ENCODE data around the gene CNTN4.
A peak's percentile ranks its signal among the peaks of the same experiment; 100 is the strongest.

The CNTN4 gene

GRCh38 chr3:2934541-2934940 lies 835.9 kb downstream of the CNTN4 start:
- 0 out of 2 replicates have a peak overlapping the region, but pooled peaks have one; percentile 28 for H3K4me3 ChIP-seq
- H3K9me3 ChIP-seq (ENCODE audit: low read depth, low read length), result no peaks in the 10 kb centered on the region
- no peak overlapping the region for H3K27ac ChIP-seq
- no peaks in the 10 kb centered on the region for H3K36me3 ChIP-seq (ENCODE audit: insufficient read depth, low read length)
- DNase-seq (ENCODE audit: low read depth, low spot score), result no peak
- TF ChIP-seq POLR2AphosphoS5 (IDR thresholded peaks at IDR 0.05; ENCODE audit: borderline replicate concordance, low read depth, low read length), result no peak
- TF ChIP-seq FOXP2 (optimal IDR thresholded peaks at IDR 0.05; ENCODE audit: control extremely low read depth, extremely low read length, insufficient read depth), result no peak
- TF ChIP-seq EZH2 (IDR thresholded peaks at IDR 0.05), result no peak
- H3K9ac ChIP-seq (ENCODE audit: insufficient read length), result no peak overlapping the region

DNA sequence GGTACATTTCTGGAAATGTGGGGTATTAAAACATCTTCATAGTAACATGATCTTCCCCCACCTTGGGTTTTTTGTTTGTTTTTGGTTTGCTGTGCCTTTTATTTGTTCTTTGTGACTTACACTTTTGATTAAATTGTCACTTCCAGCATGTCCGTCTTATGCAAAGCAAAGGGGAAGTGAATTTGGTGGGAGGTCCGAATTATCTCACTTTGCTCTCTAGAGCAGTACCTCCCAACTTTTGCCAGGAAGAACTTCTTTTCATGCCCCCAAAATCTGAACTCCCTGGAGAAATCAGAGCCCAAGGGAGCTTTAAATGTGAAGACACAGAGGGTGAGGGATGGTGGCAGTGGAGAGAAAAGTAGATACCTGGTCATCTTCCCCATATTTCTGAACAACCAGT lies 838.4 kb downstream of the CNTN4 start:
- no peak overlapping the region for H3K9ac ChIP-seq (ENCODE audit: insufficient read length)
- no peak overlapping the region for H3K27ac ChIP-seq
- TF ChIP-seq EZH2 (IDR thresholded peaks at IDR 0.05) (no peak), POLR2AphosphoS5 (IDR thresholded peaks at IDR 0.05; ENCODE audit: borderline replicate concordance, low read depth, low read length) (no peak), FOXP2 (optimal IDR thresholded peaks at IDR 0.05; ENCODE audit: control extremely low read depth, extremely low read length, insufficient read depth) (no peak)

GRCh38 chr3:2937592-2937991 lies 838.9 kb downstream of the CNTN4 start:
- peak overlapping the region; percentile 70; the same call in 1 of the 2 replicates for H3K27ac ChIP-seq
- no peaks in the 10 kb centered on the region for H3K36me3 ChIP-seq (ENCODE audit: insufficient read depth, low read length)
- no peaks in the 10 kb centered on the region for H3K9me3 ChIP-seq (ENCODE audit: low read depth, low read length)
- DNase-seq (ENCODE audit: low read depth, low spot score), result no peak
- H3K9ac ChIP-seq (ENCODE audit: insufficient read length), result no peak overlapping the region
- TF ChIP-seq EZH2 (IDR thresholded peaks at IDR 0.05) (no peak), FOXP2 (optimal IDR thresholded peaks at IDR 0.05; ENCODE audit: control extremely low read depth, extremely low read length, insufficient read depth) (no peak)
- H3K4me3 ChIP-seq, result peak overlapping the region; percentile 58

More for the DNA sequence above, 838.4 kb downstream of the CNTN4 start:
- no peak overlapping the region for H3K4me3 ChIP-seq
- no peaks in the 10 kb centered on the region for H3K9me3 ChIP-seq (ENCODE audit: low read depth, low read length)
- no peaks in the 10 kb centered on the region for H3K36me3 ChIP-seq (ENCODE audit: insufficient read depth, low read length)
- no peak for DNase-seq (ENCODE audit: low read depth, low spot score)

- Histone ChIP-seq H3K9me3 (ENCODE audit: low read depth, low read length) (no peaks in the 10 kb centered on the region), H3K4me3 (no peak overlapping the region), H3K36me3 (ENCODE audit: insufficient read depth, low read length) (no peaks in the 10 kb centered on the region), H3K9ac (ENCODE audit: insufficient read length) (no peak overlapping the region), H3K27ac (no peak overlapping the region)
- TF ChIP-seq FOXP2 (optimal IDR thresholded peaks at IDR 0.05; ENCODE audit: control extremely low read depth, extremely low read length, insufficient read depth) (no peak), EZH2 (IDR thresholded peaks at IDR 0.05) (no peak), POLR2AphosphoS5 (IDR thresholded peaks at IDR 0.05; ENCODE audit: borderline replicate concordance, low read depth, low read length) (no peak)
- no peak for DNase-seq (ENCODE audit: low read depth, low spot score)
Observed at GRCh38 chr3:2938711-2939110, 840.0 kb downstream of the CNTN4 start.

DNA sequence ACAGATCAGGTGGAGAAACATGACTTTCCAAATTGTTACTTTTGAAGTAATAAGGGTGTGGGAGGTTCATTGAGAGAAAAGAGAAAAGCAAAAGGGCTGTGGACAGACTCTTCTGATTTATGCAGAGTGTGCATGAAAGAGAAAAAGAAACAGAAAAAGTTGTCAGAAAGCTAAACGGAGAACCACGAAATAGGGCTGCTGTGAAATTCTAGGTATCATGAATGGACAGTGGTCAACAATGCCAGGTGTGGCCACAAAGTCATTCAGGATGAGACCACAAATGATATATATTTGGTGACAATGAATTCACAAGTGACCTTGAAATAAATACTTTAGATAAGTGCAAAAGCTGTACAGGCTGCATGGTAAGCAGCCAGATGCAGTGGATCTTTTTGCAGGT lies 841.4 kb downstream of the CNTN4 start:
- Histone ChIP-seq H3K4me3 (no peak overlapping the region), H3K9me3 (ENCODE audit: low read depth, low read length) (no peaks in the 10 kb centered on the region), H3K27ac (no peak overlapping the region), H3K9ac (ENCODE audit: insufficient read length) (no peak overlapping the region), H3K36me3 (ENCODE audit: insufficient read depth, low read length) (no peaks in the 10 kb centered on the region)
- no peak for DNase-seq (ENCODE audit: low read depth, low spot score)
- TF ChIP-seq POLR2AphosphoS5 (IDR thresholded peaks at IDR 0.05; ENCODE audit: borderline replicate concordance, low read depth, low read length) (no peak), FOXP2 (optimal IDR thresholded peaks at IDR 0.05; ENCODE audit: control extremely low read depth, extremely low read length, insufficient read depth) (no peak)

- DNase-seq (ENCODE audit: low read depth, low spot score), result no peak
- Histone ChIP-seq H3K9ac (ENCODE audit: insufficient read length) (no peak overlapping the region), H3K27ac (no peak overlapping the region), H3K4me3 (no peak overlapping the region), H3K36me3 (ENCODE audit: insufficient read depth, low read length) (no peaks in the 10 kb centered on the region), H3K9me3 (ENCODE audit: low read depth, low read length) (no peaks in the 10 kb centered on the region)
- TF ChIP-seq POLR2AphosphoS5 (IDR thresholded peaks at IDR 0.05; ENCODE audit: borderline replicate concordance, low read depth, low read length), result no peak
- no peak for TF ChIP-seq EZH2 (IDR thresholded peaks at IDR 0.05)
- TF ChIP-seq FOXP2 (optimal IDR thresholded peaks at IDR 0.05; ENCODE audit: control extremely low read depth, extremely low read length, insufficient read depth), result no peak
Observed at GRCh38 chr3:2944628-2945027, 846.0 kb downstream of the CNTN4 start.

DNA sequence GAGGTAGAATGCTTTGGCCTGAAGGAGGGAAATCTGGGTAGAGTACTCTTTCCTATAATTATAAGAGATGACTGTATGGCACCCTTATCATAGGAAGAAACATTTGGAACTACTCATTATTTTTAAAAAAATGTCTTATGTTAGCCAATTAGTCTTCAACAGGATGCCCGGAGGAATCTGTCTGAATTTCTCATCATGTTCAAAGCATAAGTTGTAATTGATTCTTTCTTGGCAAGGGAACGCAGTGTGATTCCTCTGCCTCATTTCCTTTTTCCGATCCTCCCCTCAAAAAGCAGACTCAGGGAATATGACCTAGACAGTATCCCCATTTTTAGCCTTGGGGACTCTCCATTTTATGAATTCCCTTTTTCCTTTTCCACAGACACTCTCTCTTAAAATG lies 846.5 kb downstream of the CNTN4 start:
- Histone ChIP-seq H3K4me3 (no peak overlapping the region), H3K27ac (no peak overlapping the region), H3K36me3 (ENCODE audit: insufficient read depth, low read length) (no peaks in the 10 kb centered on the region), H3K9ac (ENCODE audit: insufficient read length) (no peak overlapping the region), H3K9me3 (ENCODE audit: low read depth, low read length) (no peaks in the 10 kb centered on the region)
- TF ChIP-seq POLR2AphosphoS5 (IDR thresholded peaks at IDR 0.05; ENCODE audit: borderline replicate concordance, low read depth, low read length) (no peak), EZH2 (IDR thresholded peaks at IDR 0.05) (no peak), FOXP2 (optimal IDR thresholded peaks at IDR 0.05; ENCODE audit: control extremely low read depth, extremely low read length, insufficient read depth) (no peak)
- DNase-seq (ENCODE audit: low read depth, low spot score), result no peak

- DNase-seq (ENCODE audit: low read depth, low spot score), result no peak
- H3K9ac ChIP-seq (ENCODE audit: insufficient read length), result no peak overlapping the region
- no peak for TF ChIP-seq FOXP2 (optimal IDR thresholded peaks at IDR 0.05; ENCODE audit: control extremely low read depth, extremely low read length, insufficient read depth)
- no peak for TF ChIP-seq POLR2AphosphoS5 (IDR thresholded peaks at IDR 0.05; ENCODE audit: borderline replicate concordance, low read depth, low read length)
- no peak for TF ChIP-seq EZH2 (IDR thresholded peaks at IDR 0.05)
- H3K4me3 ChIP-seq, result no peak overlapping the region
- H3K36me3 ChIP-seq (ENCODE audit: insufficient read depth, low read length), result no peaks in the 10 kb centered on the region
- H3K9me3 ChIP-seq (ENCODE audit: low read depth, low read length), result no peaks in the 10 kb centered on the region
- no peak overlapping the region for H3K27ac ChIP-seq
Observed at GRCh38 chr3:2947536-2947935, 848.9 kb downstream of the CNTN4 start.

DNA sequence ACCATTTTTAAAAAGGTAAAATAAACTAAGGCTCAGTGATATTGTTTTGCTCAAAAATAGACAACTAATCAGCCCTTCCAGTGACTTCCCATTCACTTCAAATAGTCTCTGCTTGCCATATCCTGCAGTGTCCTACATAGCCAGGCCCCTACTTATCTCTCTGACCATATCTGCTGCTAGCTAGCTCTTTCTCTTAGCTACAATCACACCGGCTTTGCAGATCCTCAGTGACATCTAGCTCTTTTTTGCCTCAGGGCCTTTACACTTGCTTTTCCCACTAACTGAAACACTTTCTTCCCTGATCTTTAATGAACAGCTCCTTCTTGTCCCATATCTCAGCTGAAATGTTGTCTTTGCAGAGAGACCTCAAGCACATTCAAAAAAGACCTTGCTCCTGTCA lies 850.2 kb downstream of the CNTN4 start:
- H3K27ac ChIP-seq, result no peak overlapping the region
- no peak for DNase-seq (ENCODE audit: low read depth, low spot score)
- H3K9me3 ChIP-seq (ENCODE audit: low read depth, low read length), result no peaks in the 10 kb centered on the region
- TF ChIP-seq POLR2AphosphoS5 (IDR thresholded peaks at IDR 0.05; ENCODE audit: borderline replicate concordance, low read depth, low read length) (no peak), FOXP2 (optimal IDR thresholded peaks at IDR 0.05; ENCODE audit: control extremely low read depth, extremely low read length, insufficient read depth) (no peak), EZH2 (IDR thresholded peaks at IDR 0.05) (no peak)
- no peak overlapping the region for H3K4me3 ChIP-seq
- H3K9ac ChIP-seq (ENCODE audit: insufficient read length), result no peak overlapping the region
- H3K36me3 ChIP-seq (ENCODE audit: insufficient read depth, low read length), result no peaks in the 10 kb centered on the region

Data from SK-N-MC (cell line).